Upper lobe of left lung (tissue), 4 donors: ENCODE measurements around the gene ABL1.

Experiments used
- EP300 ChIP-seq, 4 donors: sonication (generic); formaldehyde crosslinking; IDR thresholded peaks; one replicate each; pipeline ENCODE4 v1.5.1; 2017; ENCODE audit warnings: antibody characterized with exemption in 4 of 4, control low read depth in 2 of 4
- POLR2A ChIP-seq, 4 donors: fragments of 450-650 bp; IDR thresholded peaks; one replicate each; pipeline ENCODE4 v1.5.1; 2016 to 2017; ENCODE audit warnings: antibody characterized with exemption in 4 of 4, mild to moderate bottlenecking in 2 of 4
- POLR2AphosphoS5 ChIP-seq, 2 donors: sonication (generic); formaldehyde crosslinking; IDR thresholded peaks; one replicate each; pipeline ENCODE4 v1.5.1; 2017; ENCODE audit warnings: antibody characterized with exemption in 2 of 2
- TF ChIP-seq, protein P1 (sequence below), 6 experiments: fragments of 450-650 bp in 4 of 6; fragments of 200-600 bp in 2 of 6; sonication (generic) in 2 of 6; IDR thresholded peaks; one replicate each; pipeline ENCODE4 v1.5.1; 2016 to 2019; ENCODE audit warnings: antibody characterized with exemption in 6 of 6

DNA sequence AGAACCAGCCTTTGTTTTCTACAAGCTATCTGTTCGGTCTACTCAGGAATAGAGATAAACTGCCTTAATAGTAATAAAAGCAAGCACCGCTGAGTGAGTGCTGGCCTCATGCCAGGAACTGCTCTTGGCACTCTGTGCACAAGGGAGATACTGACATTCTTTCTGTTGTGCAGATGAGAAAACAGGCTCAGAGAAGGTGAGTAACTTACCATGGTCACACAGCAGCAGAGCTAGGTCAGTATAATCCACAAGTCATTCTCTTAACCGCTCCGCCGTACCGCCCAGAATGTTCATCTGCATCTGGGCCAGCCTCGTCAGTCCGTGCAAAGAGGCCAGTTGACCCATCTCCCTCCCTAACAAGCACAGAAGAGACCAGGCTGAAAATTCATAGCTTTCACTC, 34.2 kb downstream of the ABL1 start:
- TF ChIP-seq EP300 (IDR thresholded peaks at IDR 0.05) (no peak), POLR2A (IDR thresholded peaks at IDR 0.05) (no peak), POLR2AphosphoS5 (IDR thresholded peaks at IDR 0.05) (no peak)
- TF ChIP-seq, protein P1, sequence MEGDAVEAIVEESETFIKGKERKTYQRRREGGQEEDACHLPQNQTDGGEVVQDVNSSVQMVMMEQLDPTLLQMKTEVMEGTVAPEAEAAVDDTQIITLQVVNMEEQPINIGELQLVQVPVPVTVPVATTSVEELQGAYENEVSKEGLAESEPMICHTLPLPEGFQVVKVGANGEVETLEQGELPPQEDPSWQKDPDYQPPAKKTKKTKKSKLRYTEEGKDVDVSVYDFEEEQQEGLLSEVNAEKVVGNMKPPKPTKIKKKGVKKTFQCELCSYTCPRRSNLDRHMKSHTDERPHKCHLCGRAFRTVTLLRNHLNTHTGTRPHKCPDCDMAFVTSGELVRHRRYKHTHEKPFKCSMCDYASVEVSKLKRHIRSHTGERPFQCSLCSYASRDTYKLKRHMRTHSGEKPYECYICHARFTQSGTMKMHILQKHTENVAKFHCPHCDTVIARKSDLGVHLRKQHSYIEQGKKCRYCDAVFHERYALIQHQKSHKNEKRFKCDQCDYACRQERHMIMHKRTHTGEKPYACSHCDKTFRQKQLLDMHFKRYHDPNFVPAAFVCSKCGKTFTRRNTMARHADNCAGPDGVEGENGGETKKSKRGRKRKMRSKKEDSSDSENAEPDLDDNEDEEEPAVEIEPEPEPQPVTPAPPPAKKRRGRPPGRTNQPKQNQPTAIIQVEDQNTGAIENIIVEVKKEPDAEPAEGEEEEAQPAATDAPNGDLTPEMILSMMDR (IDR thresholded peaks at IDR 0.05) = no peak
